ENCODE data around the gene CLDN22.

The CLDN22 gene

DNA sequence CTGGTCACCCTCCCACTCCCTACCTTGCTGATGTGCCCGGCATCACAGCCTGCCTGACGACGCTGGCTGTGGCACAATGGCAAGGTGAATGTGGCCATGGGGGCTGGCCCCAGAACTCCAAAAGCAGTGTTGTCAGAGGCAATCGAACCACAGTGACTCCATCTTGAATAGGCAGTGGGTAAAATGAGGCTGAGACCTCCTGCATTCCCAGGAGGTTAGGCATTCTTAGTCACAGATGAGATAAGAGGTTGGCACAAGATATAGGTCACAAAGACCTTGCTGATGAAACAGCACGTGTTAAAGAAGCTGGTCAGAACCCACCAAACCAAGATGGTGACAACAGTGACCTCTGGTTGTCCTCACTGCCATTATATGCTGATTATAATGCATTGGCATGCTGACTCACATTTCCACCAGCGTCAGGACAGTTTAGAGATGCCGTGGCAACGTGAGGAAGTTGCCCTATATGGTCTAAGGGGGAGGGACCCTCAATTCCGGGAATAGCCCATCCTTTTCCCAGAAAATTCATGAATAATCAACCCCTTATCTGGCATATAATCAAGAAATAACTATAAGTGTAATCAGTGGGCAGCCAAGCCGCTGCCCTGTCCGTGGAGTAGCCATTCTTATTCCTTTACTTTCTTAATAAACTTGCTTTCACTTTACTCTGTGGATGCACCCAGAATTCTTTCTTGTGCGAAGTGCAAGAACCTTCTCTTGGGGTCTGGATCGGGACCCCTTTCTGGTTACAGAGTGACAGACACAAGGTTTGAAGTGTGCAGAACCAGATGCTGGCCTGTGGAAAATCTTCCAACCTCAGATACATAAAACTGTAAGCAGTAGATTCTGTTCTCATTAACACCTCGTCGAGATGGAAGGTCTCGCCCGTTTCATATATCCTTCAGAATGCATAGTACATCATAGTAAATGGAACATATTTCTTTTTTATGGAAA, 28.9 kb upstream of the CLDN22 start:
- Histone ChIP-seq H3K36me3 (ENCODE audit: control insufficient read depth, insufficient read depth, low read length) (no peaks in the 10 kb centered on the region), H2AFZ (no peak overlapping the region), H3K4me2 (ENCODE audit: low read length) (no peak overlapping the region), H3K27ac (no peak overlapping the region), H3K4me1 (no peaks in the 10 kb centered on the region), H3K27me3 (ENCODE audit: control insufficient read depth, insufficient read depth, low read length) (no peaks in the 10 kb centered on the region), H3K79me2 (no peaks in the 10 kb centered on the region), H3K9me3 (ENCODE audit: control insufficient read depth, low read length) (no peaks in the 10 kb centered on the region), H3K4me3 (ENCODE audit: low read depth, low read length) (no peak overlapping the region), H3K9ac (no peak overlapping the region)
- TF ChIP-seq, protein P1, sequence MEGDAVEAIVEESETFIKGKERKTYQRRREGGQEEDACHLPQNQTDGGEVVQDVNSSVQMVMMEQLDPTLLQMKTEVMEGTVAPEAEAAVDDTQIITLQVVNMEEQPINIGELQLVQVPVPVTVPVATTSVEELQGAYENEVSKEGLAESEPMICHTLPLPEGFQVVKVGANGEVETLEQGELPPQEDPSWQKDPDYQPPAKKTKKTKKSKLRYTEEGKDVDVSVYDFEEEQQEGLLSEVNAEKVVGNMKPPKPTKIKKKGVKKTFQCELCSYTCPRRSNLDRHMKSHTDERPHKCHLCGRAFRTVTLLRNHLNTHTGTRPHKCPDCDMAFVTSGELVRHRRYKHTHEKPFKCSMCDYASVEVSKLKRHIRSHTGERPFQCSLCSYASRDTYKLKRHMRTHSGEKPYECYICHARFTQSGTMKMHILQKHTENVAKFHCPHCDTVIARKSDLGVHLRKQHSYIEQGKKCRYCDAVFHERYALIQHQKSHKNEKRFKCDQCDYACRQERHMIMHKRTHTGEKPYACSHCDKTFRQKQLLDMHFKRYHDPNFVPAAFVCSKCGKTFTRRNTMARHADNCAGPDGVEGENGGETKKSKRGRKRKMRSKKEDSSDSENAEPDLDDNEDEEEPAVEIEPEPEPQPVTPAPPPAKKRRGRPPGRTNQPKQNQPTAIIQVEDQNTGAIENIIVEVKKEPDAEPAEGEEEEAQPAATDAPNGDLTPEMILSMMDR (IDR thresholded peaks at IDR 0.05), result no peak

DNA sequence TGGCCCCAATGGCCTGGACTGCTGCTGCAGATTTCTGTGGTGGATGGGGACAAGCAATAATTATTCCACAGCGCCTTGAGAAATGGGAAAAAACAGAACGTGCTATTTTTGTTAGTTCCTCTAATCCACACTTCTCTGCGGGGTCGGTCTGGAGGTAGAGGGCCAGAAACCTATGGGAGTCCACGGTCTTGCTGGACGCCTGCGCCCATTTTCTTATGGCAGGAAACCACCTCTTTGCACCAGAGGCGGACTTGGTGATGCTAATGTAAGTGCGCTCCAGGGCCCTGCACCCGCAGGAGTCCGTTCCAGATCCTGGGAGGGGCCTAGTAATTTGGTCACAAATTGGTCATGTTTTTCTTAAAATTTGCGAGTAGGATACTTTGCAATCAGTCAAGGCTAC, 28.1 kb upstream of the CLDN22 start:
- Histone ChIP-seq H3K4me3 (ENCODE audit: low read depth, low read length) (no peak overlapping the region), H3K36me3 (ENCODE audit: control insufficient read depth, insufficient read depth, low read length) (no peaks in the 10 kb centered on the region), H3K79me2 (no peaks in the 10 kb centered on the region), H3K9me3 (ENCODE audit: control insufficient read depth, low read length) (no peaks in the 10 kb centered on the region), H3K4me1 (no peaks in the 10 kb centered on the region), H3K9ac (no peak overlapping the region), H3K27me3 (ENCODE audit: control insufficient read depth, insufficient read depth, low read length) (no peaks in the 10 kb centered on the region), H2AFZ (no peak overlapping the region), H3K27ac (no peak overlapping the region), H3K4me2 (ENCODE audit: low read length) (no peak overlapping the region)
- TF ChIP-seq, protein P1 (IDR thresholded peaks at IDR 0.05), result no peak

DNA sequence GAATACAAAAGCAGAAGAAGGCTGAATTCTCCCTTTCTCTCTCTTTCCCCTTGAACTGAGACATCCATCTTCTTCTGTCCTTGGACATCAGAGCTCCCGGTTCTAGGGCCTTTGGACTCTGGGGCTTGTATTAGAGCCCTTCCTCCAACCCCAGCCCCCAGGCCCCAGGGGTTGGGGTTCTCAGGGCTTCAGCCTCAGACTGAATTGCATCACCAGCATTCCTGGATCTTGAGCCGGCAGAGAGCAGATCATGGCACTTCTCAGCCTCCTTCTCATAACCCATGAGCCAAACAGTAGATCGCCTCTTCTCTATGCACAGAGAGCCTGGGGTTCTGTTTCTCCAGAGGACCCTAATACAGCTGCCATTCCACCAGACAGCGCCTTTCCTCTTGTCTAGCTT, 27.5 kb upstream of the CLDN22 start:
- Histone ChIP-seq H3K36me3 (ENCODE audit: control insufficient read depth, insufficient read depth, low read length) (no peaks in the 10 kb centered on the region), H3K27ac (no peak overlapping the region), H3K27me3 (ENCODE audit: control insufficient read depth, insufficient read depth, low read length) (no peaks in the 10 kb centered on the region), H3K4me3 (ENCODE audit: low read depth, low read length) (no peak overlapping the region), H3K79me2 (no peaks in the 10 kb centered on the region), H3K4me2 (ENCODE audit: low read length) (no peak overlapping the region), H3K4me1 (no peaks in the 10 kb centered on the region), H3K9me3 (ENCODE audit: control insufficient read depth, low read length) (no peaks in the 10 kb centered on the region), H3K9ac (no peak overlapping the region), H2AFZ (no peak overlapping the region)
- TF ChIP-seq, protein P1 (IDR thresholded peaks at IDR 0.05), result no peak

DNA sequence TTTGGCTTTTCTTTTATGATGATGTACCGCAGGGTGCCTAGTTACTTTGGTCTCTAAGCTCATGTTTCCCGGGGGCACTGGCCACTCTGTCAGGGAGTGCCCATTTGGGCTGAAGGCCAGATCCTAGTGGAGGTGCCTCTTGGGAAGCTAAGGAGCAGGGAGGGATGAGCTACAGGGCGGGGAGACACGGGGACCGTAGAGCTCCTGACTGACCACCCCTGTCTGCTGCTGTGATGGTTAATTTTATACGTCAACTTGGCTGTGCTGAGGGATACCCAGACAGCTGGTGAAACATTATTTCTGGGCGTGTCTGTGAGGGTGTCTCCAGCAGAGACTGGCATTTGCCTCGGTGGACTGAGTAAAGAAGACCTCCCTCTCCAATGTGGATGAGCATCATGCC, 27.1 kb upstream of the CLDN22 start:
- TF ChIP-seq, protein P1 (IDR thresholded peaks at IDR 0.05), result no peak
- Histone ChIP-seq H3K27ac (no peak overlapping the region), H3K4me3 (ENCODE audit: low read depth, low read length) (no peak overlapping the region), H3K36me3 (ENCODE audit: control insufficient read depth, insufficient read depth, low read length) (no peaks in the 10 kb centered on the region), H3K4me1 (no peaks in the 10 kb centered on the region), H3K9ac (no peak overlapping the region), H3K4me2 (ENCODE audit: low read length) (no peak overlapping the region), H3K79me2 (no peaks in the 10 kb centered on the region), H3K9me3 (ENCODE audit: control insufficient read depth, low read length) (no peaks in the 10 kb centered on the region), H3K27me3 (ENCODE audit: control insufficient read depth, insufficient read depth, low read length) (no peaks in the 10 kb centered on the region), H2AFZ (no peak overlapping the region)

DNA sequence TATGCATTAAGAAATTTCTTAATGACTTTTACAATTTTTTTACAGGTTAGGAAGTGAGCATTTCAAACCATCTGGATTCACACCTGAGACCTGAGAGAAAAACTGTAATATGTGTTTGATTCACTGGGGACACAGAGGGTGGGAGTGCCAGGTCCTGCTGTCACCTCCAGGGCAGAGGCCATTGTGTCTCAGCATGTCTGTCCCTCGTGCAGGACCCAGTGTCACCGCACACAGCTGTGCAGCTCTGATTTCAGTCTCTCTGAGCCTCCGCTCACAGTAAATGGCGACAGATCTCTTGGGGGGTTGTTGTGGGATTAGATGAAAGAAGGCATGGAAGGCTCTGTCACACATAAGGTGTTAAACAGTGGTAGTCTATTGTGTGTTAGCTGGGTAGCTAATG, 25.2 kb upstream of the CLDN22 start:
- H3K27me3 ChIP-seq (ENCODE audit: control insufficient read depth, insufficient read depth, low read length), result no peaks in the 10 kb centered on the region
- H3K4me2 ChIP-seq (ENCODE audit: low read length), result no peak overlapping the region
- H3K79me2 ChIP-seq, result no peaks in the 10 kb centered on the region
- no peak overlapping the region for H3K9ac ChIP-seq
- no peaks in the 10 kb centered on the region for H3K9me3 ChIP-seq (ENCODE audit: control insufficient read depth, low read length)
- H3K4me3 ChIP-seq (ENCODE audit: low read depth, low read length), result no peak overlapping the region
- H3K27ac ChIP-seq, result no peak overlapping the region
- no peaks in the 10 kb centered on the region for H3K36me3 ChIP-seq (ENCODE audit: control insufficient read depth, insufficient read depth, low read length)
- no peak overlapping the region for H2AFZ ChIP-seq
- H3K4me1 ChIP-seq, result no peaks in the 10 kb centered on the region
- TF ChIP-seq, protein P1 (IDR thresholded peaks at IDR 0.05), result no peak
